BE2C (cell line): ENCODE results near the gene NAE1.

ENCODE experiments used
- DNase-seq: peaks from one replicate; pipeline ENCODE4 v3.0.0-alpha.2; 2020
- H3K27me3 ChIP-seq: fragments of 250-450 bp; sonication (Bioruptor Pico); 2 replicates; pipeline ENCODE4 v1.5.1; 2020; ENCODE audit warnings: mild to moderate bottlenecking
- H3K36me3 ChIP-seq: fragments of 250-450 bp; sonication (Bioruptor Pico); 2 replicates; pipeline ENCODE4 v1.5.1; 2020; ENCODE audit warnings: mild to moderate bottlenecking
- H3K4me1 ChIP-seq: fragments of 250-450 bp; sonication (Bioruptor Pico); 2 replicates; pipeline ENCODE4 v1.5.1; 2020
- H3K4me3 ChIP-seq: 2 replicates; pipeline ENCODE4 v1.5.1; 2011; ENCODE audit warnings: low read depth, low read length
- H3K9me3 ChIP-seq: fragments of 250-450 bp; sonication (Bioruptor Pico); 2 replicates; pipeline ENCODE4 v1.5.1; 2020
- CTCF ChIP-seq: IDR thresholded peaks from 2 replicates; pipeline ENCODE4 v1.5.1; 2012; ENCODE audit warnings: mild to moderate bottlenecking, low read depth, low read length

NAE1 gene

GRCh38 chr16:66844342-66845079, 13.7 kb upstream of the NAE1 start, which contains the start of gene CA7:
TSS of gene CA7 (plus strand) at chr16:66844414. CDS start at chr16:66844488, 74 bp downstream.
- H3K9me3 ChIP-seq, result no peaks in the 10 kb centered on the region
- peaks cover 31% of the 10 kb centered on the region for H3K27me3 ChIP-seq
- TF ChIP-seq CTCF, result no peak
- H3K36me3 ChIP-seq, result no peaks in the 10 kb centered on the region
- no peak for DNase-seq
- H3K4me3 ChIP-seq, result peak within 1 kb of the TSS; percentile 29
- H3K4me1 ChIP-seq, result peaks cover 4% of the 10 kb centered on the region

GRCh38 chr16:66844009-66844341, 13.2 kb upstream of the NAE1 start:
- Histone ChIP-seq H3K4me3 (no peak overlapping the region), H3K9me3 (no peaks in the 10 kb centered on the region), H3K4me1 (peaks cover 4% of the 10 kb centered on the region), H3K27me3 (peaks cover 31% of the 10 kb centered on the region), H3K36me3 (no peaks in the 10 kb centered on the region)
- no peak for DNase-seq
- no peak for TF ChIP-seq CTCF

GRCh38 chr16:66843191-66843590, 12.4 kb upstream of the NAE1 start:
- no peak for DNase-seq
- Histone ChIP-seq H3K36me3 (no peaks in the 10 kb centered on the region), H3K9me3 (no peaks in the 10 kb centered on the region), H3K4me3 (no peak overlapping the region), H3K4me1 (peaks cover 4% of the 10 kb centered on the region), H3K27me3 (peaks cover 31% of the 10 kb centered on the region)
- no peak for TF ChIP-seq CTCF

- H3K4me1 ChIP-seq, result peaks cover 4% of the 10 kb centered on the region
- H3K36me3 ChIP-seq, result no peaks in the 10 kb centered on the region
- TF ChIP-seq CTCF, result no peak
- no peaks in the 10 kb centered on the region for H3K9me3 ChIP-seq
- H3K27me3 ChIP-seq, result peaks cover 31% of the 10 kb centered on the region
- H3K4me3 ChIP-seq, result no peak overlapping the region
- DNase-seq, result no peak
Observed at GRCh38 chr16:66842765-66843164, 12.0 kb upstream of the NAE1 start.

- Histone ChIP-seq H3K4me1 (peaks cover 4% of the 10 kb centered on the region), H3K36me3 (no peaks in the 10 kb centered on the region), H3K9me3 (no peaks in the 10 kb centered on the region), H3K4me3 (no peak overlapping the region), H3K27me3 (peaks cover 31% of the 10 kb centered on the region)
- no peak for TF ChIP-seq CTCF
- no peak for DNase-seq
Observed at GRCh38 chr16:66841366-66841765, 10.6 kb upstream of the NAE1 start.

- no peak for TF ChIP-seq CTCF
- H3K9me3 ChIP-seq, result no peaks in the 10 kb centered on the region
- no peak overlapping the region for H3K4me3 ChIP-seq
- H3K36me3 ChIP-seq, result no peaks in the 10 kb centered on the region
- peaks cover 28% of the 10 kb centered on the region for H3K27me3 ChIP-seq
- no peak for DNase-seq
- H3K4me1 ChIP-seq, result peaks cover 4% of the 10 kb centered on the region
Observed at GRCh38 chr16:66840883-66841282, 10.1 kb upstream of the NAE1 start.
